IPS-18c (cell line): ENCODE data around the gene MXRA8.

Experiments used
- H3K4me3 ChIP-seq: 2 replicates; pipeline ENCODE4 v1.7.0; 2013; ENCODE audit warnings: low read depth, mild to moderate bottlenecking, low read length, moderate library complexity; ENCODE audit not compliant: insufficient read depth
- H3K9me3 ChIP-seq: one replicate; pipeline ENCODE4 v1.6.1; 2013; ENCODE audit warnings: mild to moderate bottlenecking, low read length, moderate library complexity; ENCODE audit not compliant: control insufficient read depth, insufficient read depth

Gene MXRA8

GRCh38 chr1:1333551-1334241 is 24.7 kb downstream of the MXRA8 start:
- Histone ChIP-seq H3K9me3 (no peaks in the 10 kb centered on the region), H3K4me3 (no peak overlapping the region)

- Histone ChIP-seq H3K9me3 (no peaks in the 10 kb centered on the region), H3K4me3 (no peak overlapping the region)
Observed at GRCh38 chr1:1332774-1333480, 25.4 kb downstream of the MXRA8 start.

- Histone ChIP-seq H3K4me3 (no peak overlapping the region), H3K9me3 (no peaks in the 10 kb centered on the region)
Observed at GRCh38 chr1:1332031-1332755, 26.2 kb downstream of the MXRA8 start.

- no peak within 1 kb of the TSS for H3K4me3 ChIP-seq
- H3K9me3 ChIP-seq: no peaks in the 10 kb centered on the region
Observed at GRCh38 chr1:1331068-1331965, 27.0 kb downstream of the MXRA8 start, which contains the start of gene TAS1R3. TAS1R3 (plus strand) TSS chr1:1331280; CDS start chr1:1331346, 66 bp downstream.

GRCh38 chr1:1330366-1331067 is 27.8 kb downstream of the MXRA8 start:
- no peaks in the 10 kb centered on the region for H3K9me3 ChIP-seq
- H3K4me3 ChIP-seq: no peak overlapping the region

- Histone ChIP-seq H3K9me3 (no peaks in the 10 kb centered on the region), H3K4me3 (no peak overlapping the region)
Observed at GRCh38 chr1:1329304-1330210, 28.8 kb downstream of the MXRA8 start.

- Histone ChIP-seq H3K4me3 (no peak overlapping the region), H3K9me3 (no peaks in the 10 kb centered on the region)
Observed at GRCh38 chr1:1328254-1328653, 30.1 kb downstream of the MXRA8 start.

- no peaks in the 10 kb centered on the region for H3K9me3 ChIP-seq
- no peak overlapping the region for H3K4me3 ChIP-seq
Observed at GRCh38 chr1:1327291-1327690, 31.1 kb downstream of the MXRA8 start.

GRCh38 chr1:1326075-1326605 is 32.2 kb downstream of the MXRA8 start:
- Histone ChIP-seq H3K4me3 (no peak overlapping the region), H3K9me3 (no peaks in the 10 kb centered on the region)

GRCh38 chr1:1325288-1326074 is 32.9 kb downstream of the MXRA8 start:
- peak overlapping the region; percentile 76 for H3K4me3 ChIP-seq
- H3K9me3 ChIP-seq: no peaks in the 10 kb centered on the region

- H3K4me3 ChIP-seq: peak within 1 kb of the TSS; percentile 93
- H3K9me3 ChIP-seq: no peaks in the 10 kb centered on the region
Observed at GRCh38 chr1:1324524-1325287, 33.6 kb downstream of the MXRA8 start, which contains the start of the genes CPTP and INTS11. CPTP (plus strand) TSS chr1:1324802; CDS start chr1:1326911, 2,109 bp downstream. INTS11 (minus strand) TSS chr1:1324660; CDS start chr1:1324608, 52 bp downstream.

- H3K4me3 ChIP-seq: peak overlapping the region; percentile 93
- no peaks in the 10 kb centered on the region for H3K9me3 ChIP-seq
Observed at GRCh38 chr1:1324084-1324523, 34.3 kb downstream of the MXRA8 start.

- H3K4me3 ChIP-seq: no peak overlapping the region
- H3K9me3 ChIP-seq: no peaks in the 10 kb centered on the region
Observed at GRCh38 chr1:1322952-1323351, 35.4 kb downstream of the MXRA8 start.

- no peak overlapping the region for H3K4me3 ChIP-seq
- no peaks in the 10 kb centered on the region for H3K9me3 ChIP-seq
Observed at GRCh38 chr1:1322418-1322817, 35.9 kb downstream of the MXRA8 start.
